ENCODE results near the gene FJX1. TPM values are rescaled to one million over a fixed set of nuclear protein-coding genes. Genes with fewer than 3 reads are reported as not detected.

FJX1 gene
- total and polyA plus RNA-seq, 2 experiments from 2014 or later = 9.4 to 16.1 TPM

- Histone ChIP-seq H3K4me3 (peak overlapping the region; percentile 71), H3K27me3 (ENCODE audit: insufficient read depth) (peaks cover 60% of the 10 kb centered on the region), H3K36me3 (ENCODE audit: insufficient read depth) (peaks cover 6% of the 10 kb centered on the region; the same call in 1 of the 2 replicates), H3K79me2 (replicated peaks; ENCODE audit: insufficient read depth) (peaks cover 38% of the 10 kb centered on the region), H3F3A (replicated peaks; ENCODE audit: low read depth) (peaks cover 5% of the 10 kb centered on the region; the same call in 1 of the 2 replicates), H3K4me1 (ENCODE audit: insufficient read depth) (peaks cover 10% of the 10 kb centered on the region), H3K4me2 (peak overlapping the region; percentile 90), H2AFZ (peak overlapping the region; percentile 98), H3K27ac (ENCODE audit: low read depth) (peak overlapping the region; percentile 22; the same call in 1 of the 2 replicates), H3K9me2 (ENCODE audit: insufficient read depth) (peaks cover 9% of the 10 kb centered on the region), H4K20me1 (replicated peaks; ENCODE audit: insufficient read depth) (no peaks in the 10 kb centered on the region)
- peaks cover 25% of the 10 kb centered on the region for H3K27me3 Mint-ChIP-seq (ENCODE audit: insufficient read depth, low read depth, poor library complexity)
- DNase-seq (ENCODE audit: low spot score) = no peak
- H3K4me3 Mint-ChIP-seq = peak overlapping the region; percentile 80
- TF ChIP-seq REST (IDR thresholded peaks at IDR 0.05; ENCODE audit: unreplicated experiment) (no peak), POLR2AphosphoS5 (IDR thresholded peaks at IDR 0.05; ENCODE audit: low read depth) (no peak), STAT1 (IDR thresholded peaks at IDR 0.05; ENCODE audit: unreplicated experiment) (no peak), EZH2phosphoT487 (IDR thresholded peaks at IDR 0.05; ENCODE audit: unreplicated experiment) (no peak), ZNF114 (CRISPR knock-in tag; IDR thresholded peaks at IDR 0.05) (no peak), CTCF (conservative IDR thresholded peaks at IDR 0.05; ENCODE audit: low read depth in 2 of 2) (no peak), NANOG (IDR thresholded peaks at IDR 0.05; ENCODE audit: borderline replicate concordance) (no peak), ZNF331 (CRISPR knock-in tag; IDR thresholded peaks at IDR 0.05; ENCODE audit: low read depth) (no peak), JUNB (IDR thresholded peaks at IDR 0.05; ENCODE audit: unreplicated experiment) (no peak), ETS1 (IDR thresholded peaks at IDR 0.05) (no peak), ZNF462 (CRISPR knock-in tag; IDR thresholded peaks at IDR 0.05) (no peak), EZH2 (IDR thresholded peaks at IDR 0.05; ENCODE audit: low read depth, unreplicated experiment) (no peak), CREB1 (CRISPR knock-in tag; IDR thresholded peaks at IDR 0.05; ENCODE audit: low read depth) (no peak)
- peak overlapping the region; percentile 16 for H3K27ac Mint-ChIP-seq
- peaks cover 42% of the 10 kb centered on the region for H3K9me3 Mint-ChIP-seq
- ATAC-seq = peak; percentile 23
- H3K36me3 Mint-ChIP-seq (ENCODE audit: low read depth) = peaks cover 42% of the 10 kb centered on the region
- H3K4me1 Mint-ChIP-seq = peaks cover 11% of the 10 kb centered on the region; the same call in 2 of the 3 replicates
Observed at GRCh38 chr11:35662061-35662648, 43.9 kb downstream of the FJX1 start.

All from GM23338 (cell line).